ENCODE measurements around the gene ZNF500.

ZNF500 gene

DNA sequence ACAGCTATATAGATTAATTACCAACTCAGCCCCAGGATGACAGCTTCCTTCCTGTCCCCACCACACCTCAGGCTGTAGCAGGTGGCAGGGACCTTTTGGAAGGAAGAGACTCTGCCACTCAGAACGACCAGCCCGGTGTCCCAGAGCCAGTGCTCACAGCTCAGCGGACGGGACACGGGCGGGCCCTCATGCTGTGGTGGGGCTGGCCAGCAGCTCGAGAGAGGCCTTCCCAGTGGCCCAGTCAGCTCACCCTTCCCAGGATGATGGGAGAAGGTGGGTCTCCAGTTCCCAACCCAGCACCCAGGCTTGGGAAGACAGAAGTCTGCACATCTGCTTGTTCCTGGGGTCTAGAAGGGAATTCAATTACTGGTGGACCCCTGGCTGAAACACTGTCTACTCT, 63.1 kb downstream of the ZNF500 start:
- Histone ChIP-seq H3K4me3 (ENCODE audit: low read depth, low read length) (no peak overlapping the region), H3K27ac (ENCODE audit: extremely low read depth, low read depth, low read length) (no peak overlapping the region), H3K36me3 (ENCODE audit: control insufficient read depth in 2 of 2, insufficient read depth in 1 of 2, low read length in 2 of 2) (peaks cover 13 to 75% of the 10 kb centered on the region in 2 experiments; a peak in 2 of 3 replicates), H3K9me3 (ENCODE audit: control insufficient read depth, insufficient read depth, low read depth, low read length) (no peaks in the 10 kb centered on the region), H3K4me1 (ENCODE audit: control insufficient read depth, insufficient read depth, low read length) (no peaks in the 10 kb centered on the region)
- CTCF ChIA-PET, result no interaction called here
- POLR2A ChIA-PET, result interaction anchor here (0.7 to 1.7 kb wide), 2 partner anchors 9 to 254 kb away, joined by 5 to 6 read pairs; partner anchors contain the start of gene SEC14L5
- TF ChIP-seq SP3 (tag by site-specific recombination; IDR thresholded peaks at IDR 0.05) (no peak), ZFHX2 (tag by site-specific recombination; conservative IDR thresholded peaks at IDR 0.05) (no peak), SETDB1 (IDR thresholded peaks at IDR 0.05; ENCODE audit: insufficient read length, low read length) (no peak), MEIS1 (CRISPR knock-in tag; IDR thresholded peaks at IDR 0.05; ENCODE audit: borderline replicate concordance) (no peak), ZNF202 (tag by site-specific recombination; IDR thresholded peaks at IDR 0.05; ENCODE audit: borderline replicate concordance) (no peak), ZNF426 (tag by site-specific recombination; IDR thresholded peaks at IDR 0.05) (no peak), ZNF561 (tag by site-specific recombination; IDR thresholded peaks at IDR 0.05; ENCODE audit: borderline replicate concordance) (no peak), ZBTB17 (tag by site-specific recombination; IDR thresholded peaks at IDR 0.05) (no peak), ZNF654 (tag by site-specific recombination; IDR thresholded peaks at IDR 0.05; ENCODE audit: low read depth) (no peak), ZNF701 (tag by site-specific recombination; IDR thresholded peaks at IDR 0.05) (no peak), ZNF155 (tag by site-specific recombination; IDR thresholded peaks at IDR 0.05) (no peak), ZNF175 (tag by site-specific recombination; IDR thresholded peaks at IDR 0.05) (no peak), ZNF513 (tag by site-specific recombination; IDR thresholded peaks at IDR 0.05) (no peak), ZNF521 (tag by site-specific recombination; IDR thresholded peaks at IDR 0.05) (no peak), ZNF112 (tag by site-specific recombination; IDR thresholded peaks at IDR 0.05) (no peak), ZNF747 (tag by site-specific recombination; IDR thresholded peaks at IDR 0.05) (no peak), ATF2 (tag by site-specific recombination; IDR thresholded peaks at IDR 0.05; ENCODE audit: low read depth) (no peak)
- TF ChIP-seq, protein P1, sequence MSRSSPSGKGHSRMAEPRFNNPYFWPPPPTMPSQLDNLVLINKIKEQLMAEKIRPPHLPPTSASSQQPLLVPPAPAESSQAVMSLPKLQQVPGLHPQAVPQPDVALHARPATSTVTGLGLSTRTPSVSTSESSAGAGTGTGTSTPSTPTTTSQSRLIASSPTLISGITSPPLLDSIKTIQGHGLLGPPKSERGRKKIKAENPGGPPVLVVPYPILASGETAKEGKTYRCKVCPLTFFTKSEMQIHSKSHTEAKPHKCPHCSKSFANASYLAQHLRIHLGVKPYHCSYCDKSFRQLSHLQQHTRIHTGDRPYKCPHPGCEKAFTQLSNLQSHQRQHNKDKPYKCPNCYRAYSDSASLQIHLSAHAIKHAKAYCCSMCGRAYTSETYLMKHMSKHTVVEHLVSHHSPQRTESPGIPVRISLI (tag by site-specific recombination; IDR thresholded peaks at IDR 0.05), result no peak

DNA sequence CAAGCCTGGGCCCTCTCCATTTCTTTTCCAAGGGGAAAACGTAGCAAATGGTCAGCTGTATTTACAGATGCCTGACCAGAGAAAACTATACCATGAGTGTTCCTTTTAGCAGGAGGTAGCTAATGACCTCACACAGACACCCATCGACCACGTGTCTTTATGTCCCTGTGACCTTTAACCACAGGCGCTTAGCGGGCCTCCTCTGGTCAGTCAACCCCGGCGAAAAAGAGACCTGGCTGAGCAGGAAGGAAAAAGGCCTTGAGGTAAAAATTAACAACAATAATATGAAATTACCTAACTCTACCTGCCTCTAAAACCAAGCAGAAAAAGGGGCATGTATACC, 64.5 kb downstream of the ZNF500 start:
- CTCF ChIA-PET, result no interaction called here
- H3K4me3 ChIP-seq (ENCODE audit: low read depth, low read length), result no peak overlapping the region
- POLR2A ChIA-PET, result no interaction called here
- H3K27ac ChIP-seq (ENCODE audit: extremely low read depth, low read depth, low read length), result no peak overlapping the region
- no peaks in the 10 kb centered on the region for H3K9me3 ChIP-seq (ENCODE audit: control insufficient read depth, insufficient read depth, low read depth, low read length)
- H3K36me3 ChIP-seq (ENCODE audit: control insufficient read depth in 2 of 2, insufficient read depth in 1 of 2, low read length in 2 of 2), result peaks cover 13 to 84% of the 10 kb centered on the region in 2 experiments; a peak in 2 of 3 replicates
- no peaks in the 10 kb centered on the region for H3K4me1 ChIP-seq (ENCODE audit: control insufficient read depth, insufficient read depth, low read length)
- TF ChIP-seq, protein P2, sequence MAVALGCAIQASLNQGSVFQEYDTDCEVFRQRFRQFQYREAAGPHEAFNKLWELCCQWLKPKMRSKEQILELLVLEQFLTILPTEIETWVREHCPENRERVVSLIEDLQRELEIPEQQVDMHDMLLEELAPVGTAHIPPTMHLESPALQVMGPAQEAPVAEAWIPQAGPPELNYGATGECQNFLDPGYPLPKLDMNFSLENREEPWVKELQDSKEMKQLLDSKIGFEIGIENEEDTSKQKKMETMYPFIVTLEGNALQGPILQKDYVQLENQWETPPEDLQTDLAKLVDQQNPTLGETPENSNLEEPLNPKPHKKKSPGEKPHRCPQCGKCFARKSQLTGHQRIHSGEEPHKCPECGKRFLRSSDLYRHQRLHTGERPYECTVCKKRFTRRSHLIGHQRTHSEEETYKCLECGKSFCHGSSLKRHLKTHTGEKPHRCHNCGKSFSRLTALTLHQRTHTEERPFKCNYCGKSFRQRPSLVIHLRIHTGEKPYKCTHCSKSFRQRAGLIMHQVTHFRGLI (tag by site-specific recombination; IDR thresholded peaks at IDR 0.05), result no peak
- TF ChIP-seq ZFP41 (tag by site-specific recombination; IDR thresholded peaks at IDR 0.05; ENCODE audit: borderline replicate concordance) (no peak), SP2 (tag by site-specific recombination; IDR thresholded peaks at IDR 0.05) (no peak), ZNF324 (tag by site-specific recombination; IDR thresholded peaks at IDR 0.05) (no peak), GLI2 (tag by site-specific recombination; IDR thresholded peaks at IDR 0.05; ENCODE audit: borderline replicate concordance, low read depth) (no peak), ZFP69B (tag by site-specific recombination; IDR thresholded peaks at IDR 0.05) (no peak), BCL11A (tag by site-specific recombination; IDR thresholded peaks at IDR 0.05; ENCODE audit: low read depth) (no peak), FEZF1 (tag by site-specific recombination; IDR thresholded peaks at IDR 0.05) (no peak), ZBTB1 (tag by site-specific recombination; IDR thresholded peaks at IDR 0.05) (no peak), INSM2 (tag by site-specific recombination; IDR thresholded peaks at IDR 0.05) (no peak)
- TF ChIP-seq, protein P3, sequence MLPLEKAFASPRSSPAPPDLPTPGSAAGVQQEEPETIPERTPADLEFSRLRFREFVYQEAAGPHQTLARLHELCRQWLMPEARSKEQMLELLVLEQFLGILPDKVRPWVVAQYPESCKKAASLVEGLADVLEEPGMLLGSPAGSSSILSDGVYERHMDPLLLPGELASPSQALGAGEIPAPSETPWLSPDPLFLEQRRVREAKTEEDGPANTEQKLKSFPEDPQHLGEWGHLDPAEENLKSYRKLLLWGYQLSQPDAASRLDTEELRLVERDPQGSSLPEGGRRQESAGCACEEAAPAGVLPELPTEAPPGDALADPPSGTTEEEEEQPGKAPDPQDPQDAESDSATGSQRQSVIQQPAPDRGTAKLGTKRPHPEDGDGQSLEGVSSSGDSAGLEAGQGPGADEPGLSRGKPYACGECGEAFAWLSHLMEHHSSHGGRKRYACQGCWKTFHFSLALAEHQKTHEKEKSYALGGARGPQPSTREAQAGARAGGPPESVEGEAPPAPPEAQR (tag by site-specific recombination; IDR thresholded peaks at IDR 0.05), result no peak

Data from HEK293 (cell line).